Measurements from ENCODE around the gene RGMA. TPM values are rescaled to one million over a fixed set of nuclear protein-coding genes. Genes with fewer than 3 reads are reported as not detected.

The RGMA gene
- total RNA-seq, 2 experiments from 2014 or later, result not detected

DNA sequence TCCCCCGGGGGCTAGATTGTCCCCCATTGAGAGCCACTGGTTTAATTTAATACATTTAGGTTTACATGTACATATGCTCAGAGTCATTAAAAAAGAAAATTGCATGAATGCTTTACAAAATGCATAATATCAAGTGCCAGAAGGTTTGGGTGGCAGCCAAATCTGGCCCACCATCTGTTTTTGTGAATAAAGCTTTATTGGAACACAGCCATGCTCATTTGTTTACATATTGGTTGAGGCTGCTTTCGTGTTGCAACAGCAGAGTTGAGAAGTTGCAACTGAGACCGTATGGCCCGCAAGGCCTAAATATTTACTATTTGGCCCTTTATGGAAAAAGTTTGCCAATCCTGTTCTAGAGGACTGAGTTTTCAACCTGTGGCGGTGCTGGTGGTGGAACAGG, 32.1 kb upstream of the RGMA start:
- ChIA-PET CTCF (interaction anchor here (1.2 kb wide), 1 partner anchor 33 kb away, joined by 3 read pairs; no protein-coding TSS in a partner anchor), POLR2A (no interaction called here)
- Mint-ChIP-seq H3K4me1 (ENCODE audit: low read depth) (peaks cover 4% of the 10 kb centered on the region), H3K27ac (no peak overlapping the region), H3K9me3 (ENCODE audit: insufficient read depth) (no peaks in the 10 kb centered on the region), H3K36me3 (ENCODE audit: low read depth) (no peaks in the 10 kb centered on the region), H3K27me3 (ENCODE audit: low read depth) (peaks cover 9% of the 10 kb centered on the region), H3K4me3 (no peak overlapping the region)
- ATAC-seq, result no peak
- DNase-seq, result no peak

DNA sequence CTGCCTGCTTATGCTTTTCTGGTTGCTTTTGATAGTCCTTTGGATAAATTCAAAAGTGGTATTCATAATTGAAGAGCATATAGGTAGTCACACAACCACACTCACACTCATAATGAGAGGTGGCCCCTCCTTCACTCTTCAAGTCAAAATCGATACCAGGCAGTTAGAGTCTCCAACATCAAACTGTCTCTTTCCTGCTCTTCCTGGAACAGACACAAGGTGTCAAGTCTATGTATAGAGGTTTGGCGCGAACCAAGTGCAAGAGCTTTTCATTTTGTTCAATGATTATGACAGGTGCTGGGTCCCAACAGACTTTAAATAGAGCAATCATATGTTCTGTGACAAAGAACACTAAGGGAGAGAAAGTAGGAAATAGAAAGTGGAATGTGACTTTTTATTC, 29.9 kb upstream of the RGMA start:
- H3K27me3 Mint-ChIP-seq (ENCODE audit: low read depth), result peaks cover 9% of the 10 kb centered on the region

DNA sequence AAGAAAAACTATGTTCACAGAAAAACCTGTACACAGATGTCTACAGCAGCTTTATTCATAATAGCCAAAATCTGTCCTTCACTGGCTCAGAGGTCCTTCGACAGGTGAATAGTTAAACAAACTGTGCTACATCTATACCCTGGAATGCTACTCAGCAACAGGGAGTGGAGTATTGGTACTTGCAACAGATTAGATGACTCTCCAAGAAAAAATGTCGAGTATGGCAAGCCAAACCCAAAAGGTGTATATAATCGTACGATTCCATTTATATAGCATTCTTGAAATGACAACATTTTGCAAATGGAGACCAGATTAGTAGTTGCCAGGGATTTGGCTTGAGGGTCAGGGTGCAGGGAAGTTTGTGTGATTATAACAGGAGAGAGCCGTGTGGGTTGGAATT, 22.4 kb upstream of the RGMA start:
- Mint-ChIP-seq H3K4me3 (no peak overlapping the region), H3K27ac (no peak overlapping the region), H3K27me3 (ENCODE audit: low read depth) (peaks cover 38% of the 10 kb centered on the region), H3K36me3 (ENCODE audit: low read depth) (no peaks in the 10 kb centered on the region), H3K4me1 (ENCODE audit: low read depth) (no peaks in the 10 kb centered on the region), H3K9me3 (ENCODE audit: insufficient read depth) (no peaks in the 10 kb centered on the region)
- ChIA-PET CTCF (no interaction called here), POLR2A (no interaction called here)
- no peak for DNase-seq
- no peak for ATAC-seq

More for the DNA sequence above, 29.9 kb upstream of the RGMA start:
- Mint-ChIP-seq H3K27ac (no peak overlapping the region), H3K9me3 (ENCODE audit: insufficient read depth) (no peaks in the 10 kb centered on the region), H3K36me3 (ENCODE audit: low read depth) (no peaks in the 10 kb centered on the region), H3K4me3 (no peak overlapping the region), H3K4me1 (ENCODE audit: low read depth) (peaks cover 4% of the 10 kb centered on the region)
- DNase-seq (no peak), ATAC-seq (no peak)
- ChIA-PET CTCF (interaction anchor here (1.2 to 1.4 kb wide), 2 partner anchors 12 to 31 kb away, joined by 4 to 5 read pairs; no protein-coding TSS in a partner anchor), POLR2A (no interaction called here)

DNA sequence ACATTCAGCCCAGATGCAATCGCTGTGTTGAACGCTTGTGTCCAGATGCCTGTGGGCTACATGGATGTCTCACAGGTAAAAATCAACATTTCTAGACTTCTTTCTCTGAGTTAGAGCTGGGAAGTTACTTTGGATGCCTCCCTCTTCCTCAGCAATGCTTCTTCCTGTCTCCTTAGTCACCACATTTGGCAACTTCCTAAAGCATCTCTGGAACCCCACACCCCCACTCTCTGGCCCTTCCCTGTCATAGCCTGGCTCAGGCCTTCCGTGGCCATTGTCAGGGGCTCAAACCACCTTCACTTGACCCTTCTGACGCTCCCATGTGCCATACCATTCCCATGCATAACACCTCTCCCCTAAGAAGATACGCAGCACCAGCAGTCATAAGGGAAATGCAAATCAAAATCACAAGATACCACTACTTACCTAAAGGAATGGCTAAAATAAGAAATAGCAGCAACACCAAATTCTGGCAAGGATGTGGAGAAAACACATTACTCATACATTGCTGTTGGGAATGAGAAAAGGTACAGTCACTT, 21.6 kb upstream of the RGMA start:
- Mint-ChIP-seq H3K4me1 (ENCODE audit: low read depth) (no peaks in the 10 kb centered on the region), H3K27ac (no peak overlapping the region), H3K9me3 (ENCODE audit: insufficient read depth) (no peaks in the 10 kb centered on the region), H3K27me3 (ENCODE audit: low read depth) (peaks cover 38% of the 10 kb centered on the region), H3K36me3 (ENCODE audit: low read depth) (no peaks in the 10 kb centered on the region), H3K4me3 (no peak overlapping the region)
- DNase-seq (no peak), ATAC-seq (no peak)
- ChIA-PET POLR2A (no interaction called here), CTCF (no interaction called here)

DNA sequence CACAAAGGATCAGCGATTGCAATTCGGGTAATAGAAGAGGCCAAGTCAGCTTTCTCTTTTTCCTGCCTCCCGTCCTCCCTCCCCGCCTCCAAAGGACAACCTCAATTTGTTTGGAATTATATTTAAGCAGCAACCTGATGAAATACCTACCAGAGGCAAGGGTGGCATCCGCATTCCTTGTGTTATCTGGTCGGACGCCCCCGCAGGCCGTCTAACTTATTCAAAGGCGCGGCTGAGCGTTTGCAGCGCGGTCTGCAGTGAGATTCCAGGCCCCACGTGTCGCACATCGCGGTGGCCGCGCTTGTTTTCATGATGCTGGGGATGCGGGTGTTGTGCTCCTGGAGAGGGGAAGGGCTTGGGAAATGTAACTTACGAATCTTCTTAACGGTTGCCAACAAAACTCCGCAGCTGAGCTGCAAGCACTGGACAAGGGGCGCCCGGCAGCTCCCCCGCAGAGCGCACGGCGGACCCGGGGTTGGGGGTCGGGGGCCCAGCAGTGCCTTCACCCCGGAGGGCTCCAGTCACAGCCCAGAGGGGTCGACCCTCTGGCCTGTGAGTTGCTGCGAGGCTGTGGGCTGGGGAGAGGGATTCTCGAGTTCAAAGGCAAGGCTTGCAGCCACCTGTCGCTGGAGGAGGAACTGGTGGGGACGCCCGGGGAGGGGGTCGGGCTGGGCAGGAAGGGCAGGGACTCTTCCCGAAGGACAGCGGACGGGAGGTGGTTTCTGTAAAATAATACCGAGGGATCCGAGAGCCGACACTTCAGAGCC, 20.5 kb upstream of the RGMA start:
- Mint-ChIP-seq H3K9me3 (ENCODE audit: insufficient read depth) (no peaks in the 10 kb centered on the region), H3K27ac (no peak overlapping the region), H3K4me3 (no peak overlapping the region), H3K27me3 (ENCODE audit: low read depth) (peaks cover 38% of the 10 kb centered on the region), H3K36me3 (ENCODE audit: low read depth) (no peaks in the 10 kb centered on the region), H3K4me1 (ENCODE audit: low read depth) (no peaks in the 10 kb centered on the region)
- DNase-seq (no peak), ATAC-seq (no peak)
- POLR2A ChIA-PET, result no interaction called here
- CTCF ChIA-PET, result no interaction called here

DNA sequence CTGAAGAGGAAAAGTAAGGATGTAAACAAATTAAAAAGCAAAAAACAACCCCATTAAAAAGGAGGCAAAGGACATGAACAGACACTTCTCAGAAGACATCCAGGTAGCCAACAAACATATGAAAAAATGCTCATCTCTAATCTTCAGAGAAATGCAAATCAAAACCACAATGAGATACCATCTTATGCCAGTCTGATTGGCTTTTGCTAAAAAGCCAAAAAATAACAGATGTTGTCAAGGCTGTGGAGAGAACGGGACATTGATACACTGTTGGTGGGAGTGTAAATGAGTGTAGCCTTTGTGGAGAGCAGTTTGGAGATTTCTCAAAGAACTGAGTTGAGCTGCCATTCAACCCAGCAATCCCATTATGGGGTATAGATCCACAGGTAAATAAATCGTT, 18.6 kb upstream of the RGMA start:
- ATAC-seq (no peak), DNase-seq (no peak)
- Mint-ChIP-seq H3K9me3 (ENCODE audit: insufficient read depth) (no peaks in the 10 kb centered on the region), H3K4me1 (ENCODE audit: low read depth) (no peaks in the 10 kb centered on the region), H3K4me3 (no peak overlapping the region), H3K27ac (no peak overlapping the region), H3K36me3 (ENCODE audit: low read depth) (no peaks in the 10 kb centered on the region), H3K27me3 (ENCODE audit: low read depth) (peaks cover 38% of the 10 kb centered on the region)
- CTCF ChIA-PET, result interaction anchor here (1.3 to 1.5 kb wide), 3 partner anchors 11 to 20 kb away, joined by 3 to 5 read pairs (median 5); partner anchors contain the start of gene RGMA
- POLR2A ChIA-PET, result no interaction called here

DNA sequence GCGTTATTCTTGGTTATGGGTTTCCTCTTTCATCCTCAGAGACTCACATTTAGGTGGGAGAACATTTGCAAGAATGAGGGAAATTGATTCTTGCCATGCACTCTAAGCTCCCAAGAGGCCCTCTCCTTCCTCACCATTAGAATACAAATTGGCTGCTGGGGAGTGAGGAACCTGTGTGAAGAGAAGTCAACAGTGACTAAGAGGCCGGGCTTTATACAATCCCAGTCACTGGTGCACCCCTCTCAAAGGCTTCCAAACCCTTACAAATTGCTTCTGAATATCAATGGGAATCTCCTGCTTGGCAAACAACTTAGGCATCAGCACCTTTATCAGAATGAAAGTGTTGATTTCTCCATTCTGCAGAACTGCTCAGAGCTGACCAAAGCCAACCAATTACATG, 16.5 kb upstream of the RGMA start:
- no peak for DNase-seq
- Mint-ChIP-seq H3K4me3 (no peak overlapping the region), H3K4me1 (ENCODE audit: low read depth) (no peaks in the 10 kb centered on the region), H3K9me3 (ENCODE audit: insufficient read depth) (no peaks in the 10 kb centered on the region), H3K27me3 (ENCODE audit: low read depth) (peaks cover 31% of the 10 kb centered on the region), H3K36me3 (ENCODE audit: low read depth) (no peaks in the 10 kb centered on the region), H3K27ac (no peak overlapping the region)
- ATAC-seq, result no peak
- POLR2A ChIA-PET, result no interaction called here
- CTCF ChIA-PET, result no interaction called here

DNA sequence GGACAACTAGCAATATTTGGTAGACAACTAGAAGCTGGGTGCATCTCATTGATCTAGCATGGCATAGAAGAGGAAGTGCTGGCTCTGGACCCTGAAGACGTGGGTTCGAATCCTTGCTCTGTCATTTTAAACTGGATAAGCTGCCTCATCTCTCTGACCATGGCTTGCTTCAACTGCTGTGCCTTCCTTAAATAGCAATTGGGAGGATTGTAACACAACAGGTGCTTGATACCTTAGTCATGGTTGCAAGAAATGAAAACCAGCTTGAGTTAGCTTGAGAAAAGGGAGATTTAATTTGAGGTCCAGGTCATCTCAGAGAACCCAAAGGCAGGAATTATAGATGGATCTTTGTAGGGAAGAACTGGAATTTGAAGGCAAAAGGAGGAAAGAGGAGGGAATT, 14.8 kb upstream of the RGMA start:
- no peak overlapping the region for H3K4me3 Mint-ChIP-seq
- no peak overlapping the region for H3K27ac Mint-ChIP-seq
- H3K9me3 Mint-ChIP-seq (ENCODE audit: insufficient read depth), result no peaks in the 10 kb centered on the region
- DNase-seq (no peak), ATAC-seq (no peak)
- H3K4me1 Mint-ChIP-seq (ENCODE audit: low read depth), result no peaks in the 10 kb centered on the region
- CTCF ChIA-PET, result interaction anchor here (4.8 kb wide), 1 partner anchor 16 kb away, joined by 19 read pairs; no protein-coding TSS in a partner anchor
- peaks cover 20% of the 10 kb centered on the region for H3K27me3 Mint-ChIP-seq (ENCODE audit: low read depth)
- no peaks in the 10 kb centered on the region for H3K36me3 Mint-ChIP-seq (ENCODE audit: low read depth)
- POLR2A ChIA-PET, result no interaction called here

DNA sequence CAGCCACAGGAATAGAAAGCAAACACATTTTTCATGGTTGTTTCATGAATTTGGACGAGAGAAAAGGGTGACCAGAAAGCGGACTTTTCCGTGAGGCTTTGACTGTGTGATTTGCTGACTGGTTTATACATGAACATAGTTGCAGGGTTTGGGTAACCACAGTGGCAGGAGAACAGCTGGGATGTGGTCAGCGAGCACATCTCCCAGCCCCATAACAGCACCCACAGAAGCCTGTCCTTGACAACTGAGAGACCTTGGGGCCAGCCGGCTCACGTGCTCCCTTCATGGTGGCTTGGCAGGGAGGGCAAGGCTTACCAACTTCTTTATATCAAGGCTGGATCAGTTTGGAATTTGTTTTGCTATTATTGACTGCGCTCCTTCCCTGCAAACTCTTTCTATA, 13.2 kb upstream of the RGMA start:
- no peak for ATAC-seq
- H3K9me3 Mint-ChIP-seq (ENCODE audit: insufficient read depth), result no peaks in the 10 kb centered on the region
- no peaks in the 10 kb centered on the region for H3K4me1 Mint-ChIP-seq (ENCODE audit: low read depth)
- no peaks in the 10 kb centered on the region for H3K36me3 Mint-ChIP-seq (ENCODE audit: low read depth)
- H3K27ac Mint-ChIP-seq, result no peak overlapping the region
- ChIA-PET POLR2A (no interaction called here), CTCF (interaction anchor here (4.8 kb wide), 1 partner anchor 15 kb away, joined by 19 read pairs; no protein-coding TSS in a partner anchor)
- no peak for DNase-seq
- H3K27me3 Mint-ChIP-seq (ENCODE audit: low read depth), result peaks cover 6% of the 10 kb centered on the region
- no peak overlapping the region for H3K4me3 Mint-ChIP-seq

DNA sequence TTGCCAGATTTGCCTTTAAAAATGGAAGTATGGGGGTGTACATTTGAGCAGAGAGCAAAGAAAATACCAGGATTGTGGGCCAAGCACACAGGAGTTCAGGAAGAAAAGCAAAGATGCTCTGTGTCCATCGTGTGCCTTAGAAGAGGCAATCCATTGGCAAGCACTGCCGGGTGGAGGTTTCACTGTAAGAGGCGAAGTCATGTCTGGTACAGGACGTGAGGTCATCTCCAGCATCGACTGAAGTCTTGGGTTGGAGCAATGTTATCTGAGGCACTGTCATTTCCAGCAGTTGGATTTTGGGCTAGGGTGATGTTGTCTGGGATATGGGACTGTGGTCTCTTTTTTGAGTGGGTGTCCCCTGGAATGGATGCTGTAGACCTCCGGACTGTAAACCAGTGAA, 4.8 kb upstream of the RGMA start:
- CTCF ChIA-PET, result no interaction called here
- Mint-ChIP-seq H3K36me3 (ENCODE audit: low read depth) (no peaks in the 10 kb centered on the region), H3K4me1 (ENCODE audit: low read depth) (peaks cover 5% of the 10 kb centered on the region), H3K4me3 (no peak overlapping the region), H3K27ac (no peak overlapping the region), H3K9me3 (ENCODE audit: insufficient read depth) (no peaks in the 10 kb centered on the region), H3K27me3 (ENCODE audit: low read depth) (peaks cover 22% of the 10 kb centered on the region)
- DNase-seq (no peak), ATAC-seq (no peak)
- POLR2A ChIA-PET, result no interaction called here

DNA sequence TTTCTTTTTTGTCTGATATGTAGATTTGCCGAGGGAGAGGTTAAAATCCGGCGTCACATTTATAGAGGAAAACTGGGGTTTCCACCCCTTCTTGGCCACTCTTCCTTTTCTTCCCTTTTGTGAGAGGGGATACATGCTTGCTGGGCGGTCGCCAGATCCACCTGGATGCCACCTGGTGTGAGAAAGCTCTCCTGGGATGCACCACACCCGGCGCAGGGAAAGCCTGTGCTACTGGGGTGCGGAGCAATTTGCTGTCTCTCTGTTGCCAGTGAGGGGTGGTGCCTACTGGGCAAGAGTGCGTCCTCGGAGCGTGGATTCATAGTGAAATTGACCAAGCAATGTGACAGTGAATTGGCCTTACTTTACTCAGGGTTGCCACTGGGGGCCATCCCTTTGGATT, 2.5 kb upstream of the RGMA start:
- Mint-ChIP-seq H3K36me3 (ENCODE audit: low read depth) (no peaks in the 10 kb centered on the region), H3K9me3 (ENCODE audit: insufficient read depth) (no peaks in the 10 kb centered on the region), H3K27ac (no peak overlapping the region), H3K27me3 (ENCODE audit: low read depth) (peaks cover 44% of the 10 kb centered on the region), H3K4me3 (no peak overlapping the region), H3K4me1 (ENCODE audit: low read depth) (peaks cover 16% of the 10 kb centered on the region)
- CTCF ChIA-PET, result interaction anchor here (1.0 kb wide), 1 partner anchor 302 kb away, joined by 4 read pairs; no protein-coding TSS in a partner anchor
- POLR2A ChIA-PET, result no interaction called here
- DNase-seq (no peak), ATAC-seq (no peak)

DNA sequence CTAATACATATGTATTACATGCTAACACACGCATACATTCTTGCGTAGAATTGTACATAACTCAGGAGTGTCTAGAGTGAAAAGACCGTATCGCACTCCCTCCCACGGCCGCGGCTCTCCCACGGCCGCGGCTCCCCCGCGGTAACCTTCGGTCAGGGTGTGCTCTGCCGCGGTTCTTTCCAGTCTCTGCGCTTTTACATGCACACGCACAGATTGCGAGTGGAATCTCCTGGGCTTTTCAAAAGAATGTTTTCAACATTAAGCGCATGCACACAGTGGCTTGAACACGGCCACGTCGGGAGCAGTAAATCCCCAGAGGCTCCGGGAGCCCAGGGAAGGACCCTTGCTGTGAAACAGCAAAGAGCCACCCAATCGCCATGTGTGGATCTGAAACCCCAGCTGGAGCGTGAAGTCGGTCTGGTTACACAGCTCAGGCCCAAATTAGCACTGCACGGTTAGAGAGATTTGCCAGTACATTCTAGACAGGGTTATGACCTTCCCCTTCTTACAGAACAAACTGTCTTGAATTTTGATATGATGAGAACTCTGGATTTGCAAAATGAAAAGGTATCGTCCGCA, 805 bp upstream of the RGMA start:
- POLR2A ChIA-PET, result no interaction called here

More for the DNA sequence above, 805 bp upstream of the RGMA start:
- DNase-seq, result no peak
- Mint-ChIP-seq H3K4me1 (ENCODE audit: low read depth) (peaks cover 16% of the 10 kb centered on the region), H3K9me3 (ENCODE audit: insufficient read depth) (no peaks in the 10 kb centered on the region), H3K4me3 (peak overlapping the region; percentile 31), H3K27me3 (ENCODE audit: low read depth) (peaks cover 55% of the 10 kb centered on the region), H3K36me3 (ENCODE audit: low read depth) (no peaks in the 10 kb centered on the region), H3K27ac (no peak overlapping the region)
- CTCF ChIA-PET, result interaction anchor here (1.0 kb wide), 1 partner anchor 59 kb away, joined by 3 read pairs; no protein-coding TSS in a partner anchor
- ATAC-seq, result no peak

Data from activated CD8-positive, alpha-beta T cell treated with anti-CD3 and anti-CD28 coated beads, Interleukin-2, amount 10 ng/mL, durations not matched to agents 7 days and 5 days (primary cell).